Endothelial cell of umbilical vein (primary cell): ENCODE measurements around the gene TMEM213. TPM values are rescaled to one million over a fixed set of nuclear protein-coding genes. Genes with fewer than 3 reads are reported as not detected.

Source experiments
- BruUV-seq: library from RNA; stranded (reverse); fragments of 400-500 nt; replicated peaks from 2 replicates; lab custom pipeline; 2021; lab: Mats Ljungman, UMichigan
- CTCF ChIA-PET: fragments of 300-600, 350-600 bp; sonication (Branson Sonifier 250); formaldehyde crosslinking; loops from one replicate; lab custom pipeline; 2021; ENCODE audit warnings: antibody characterized with exemption, inconsistent platforms; lab: Charles Lee
- POLR2A ChIA-PET: fragments of 300-600, 350-600 bp; sonication (Branson Sonifier 250); formaldehyde crosslinking; loops from one replicate; lab custom pipeline; 2021; ENCODE audit warnings: antibody characterized with exemption, inconsistent platforms; lab: Charles Lee
- DNase-seq: peaks from one replicate; pipeline ENCODE4 v3.0.0-alpha.2; 2011; ENCODE audit warnings: low read depth, low spot score
- FAIRE-seq: peaks from 2 replicates; lab custom pipeline; 2011; peaks lifted over from hg19 to GRCh38; lab: Jason Lieb, UNC
- H2AFZ ChIP-seq: 2 replicates; pipeline ENCODE4 v1.6.0; 2012; ENCODE audit warnings: low read depth, low read length, control low read depth, inconsistent platforms
- H3K27ac ChIP-seq: 2 replicates; pipeline ENCODE4 v1.5.1; 2011; ENCODE audit warnings: low read depth, mild to moderate bottlenecking, control low read depth, low read length, moderate library complexity; ENCODE audit not compliant: insufficient read depth
- H3K27me3 ChIP-seq, 2 experiments: 2 replicates each; pipeline versions ENCODE4 v1.6.0 to v1.6.1; 2011; ENCODE audit warnings: low read length in 2 of 2, mixed read lengths in 1 of 2; ENCODE audit not compliant: control insufficient read depth in 2 of 2, insufficient read depth in 2 of 2
- H3K36me3 ChIP-seq, 2 experiments: 2 replicates in 1 of 2; 3 replicates in 1 of 2; pipeline ENCODE4 v1.5.1; 2011; ENCODE audit warnings: low read length in 2 of 2, mild to moderate bottlenecking in 1 of 2, moderate library complexity in 1 of 2; ENCODE audit not compliant: control insufficient read depth in 2 of 2, insufficient read depth in 2 of 2; ENCODE audit errors: extremely low read depth in 1 of 2
- H3K4me1 ChIP-seq: 3 replicates; pipeline ENCODE4 v1.5.1; 2011; ENCODE audit warnings: mild to moderate bottlenecking, low read length; ENCODE audit not compliant: control insufficient read depth, insufficient read depth; ENCODE audit errors: extremely low read depth
- H3K4me2 ChIP-seq: 2 replicates; pipeline ENCODE4 v1.6.1; 2011; ENCODE audit warnings: low read length, control low read depth, mixed read lengths; ENCODE audit not compliant: insufficient read depth
- H3K4me3 ChIP-seq, 3 experiments: fragments of 200-600 bp in 1 of 3; sonication (generic), shearing (Covaris generic) in 1 of 3; replicated peaks in 1 of 3; 2 replicates each; pipeline ENCODE4 v1.5.1; 2011 to 2016; ENCODE audit warnings: control low read depth in 3 of 3, low read length in 3 of 3, mild to moderate bottlenecking in 2 of 3, inconsistent platforms in 1 of 3, low read depth in 1 of 3, moderate library complexity in 1 of 3; ENCODE audit not compliant: insufficient read depth in 1 of 3
- H3K79me2 ChIP-seq: 2 replicates; pipeline ENCODE4 v1.6.0; 2012; ENCODE audit warnings: low read length, inconsistent platforms; ENCODE audit not compliant: control insufficient read depth, insufficient read depth
- H3K9ac ChIP-seq: replicated peaks from 2 replicates; pipeline ENCODE3; 2011; ENCODE audit warnings: low read length, control low read depth; ENCODE audit not compliant: insufficient read depth; ENCODE audit errors: extremely low read depth
- H3K9me1 ChIP-seq: replicated peaks from 3 replicates; pipeline ENCODE4 v1.6.0; 2011; ENCODE audit warnings: mild to moderate bottlenecking, low read length; ENCODE audit not compliant: control insufficient read depth, insufficient read depth; ENCODE audit errors: extremely low read depth
- H3K9me3 ChIP-seq: replicated peaks from 2 replicates; pipeline ENCODE4 v1.5.1; 2012; ENCODE audit warnings: low read length, inconsistent platforms; ENCODE audit not compliant: control insufficient read depth, insufficient read depth
- H4K20me1 ChIP-seq: replicated peaks from 2 replicates; pipeline ENCODE3; 2011; ENCODE audit warnings: mild to moderate bottlenecking, low read length; ENCODE audit not compliant: control insufficient read depth, insufficient read depth; ENCODE audit errors: extremely low read depth
- CTCF ChIP-seq, 2 donors: IDR thresholded peaks; 1 replicate in 1 of 2; 2 replicates in 1 of 2; pipeline ENCODE4 v1.5.1; 2011; ENCODE audit warnings: low read length in 2 of 2, mild to moderate bottlenecking in 2 of 2, moderate library complexity in 2 of 2, control low read depth in 1 of 2, inconsistent platforms in 1 of 2, low read depth in 1 of 2; ENCODE audit not compliant: insufficient read depth in 1 of 2; ENCODE audit errors: extremely low read depth in 1 of 2
- EZH2 ChIP-seq: IDR thresholded peaks from 2 replicates; pipeline ENCODE4 v1.6.1; 2012; ENCODE audit warnings: borderline replicate concordance, low read depth, mild to moderate bottlenecking, moderate library complexity, low read length, inconsistent platforms; ENCODE audit not compliant: severe bottlenecking
- FOS ChIP-seq: IDR thresholded peaks from 2 replicates; pipeline ENCODE4 v1.6.1; 2011; ENCODE audit warnings: mild to moderate bottlenecking, low read length, moderate library complexity, borderline replicate concordance; ENCODE audit not compliant: insufficient read depth
- GATA2 ChIP-seq: IDR thresholded peaks from 2 replicates; pipeline ENCODE4 v1.7.0; 2011; ENCODE audit warnings: low read depth, mild to moderate bottlenecking, moderate library complexity, mixed read lengths, low read length; ENCODE audit not compliant: insufficient read length, insufficient read depth
- JUN ChIP-seq: IDR thresholded peaks from 2 replicates; pipeline ENCODE4 v1.6.1; 2011; ENCODE audit warnings: borderline replicate concordance, low read depth; ENCODE audit not compliant: insufficient read length, insufficient read depth
- MAX ChIP-seq: IDR thresholded peaks from 2 replicates; pipeline ENCODE4 v1.6.1; 2011; ENCODE audit not compliant: insufficient read depth, insufficient read length
- MYC ChIP-seq: IDR thresholded peaks from one replicate; pipeline ENCODE4 v1.6.1; 2011; ENCODE audit warnings: mild to moderate bottlenecking, low read depth, low read length
- POLR2A ChIP-seq: IDR thresholded peaks from 2 replicates; pipeline ENCODE4 v1.6.1; 2012; ENCODE audit warnings: low read depth, mild to moderate bottlenecking, control low read depth, low read length
- POLR2AphosphoS5 ChIP-seq: IDR thresholded peaks from 2 replicates; pipeline ENCODE4 v1.6.1; 2012; ENCODE audit warnings: low read depth, mild to moderate bottlenecking, control low read depth, low read length, moderate library complexity; ENCODE audit not compliant: insufficient read depth
- dilution Hi-C: fragments of 300-500 bp; cut with MboI; formaldehyde crosslinking; loops from one replicate; pipeline ENCODE4 v1.15.0; 2019; ENCODE audit warnings: low sequenced_read_pairs; ENCODE audit not compliant: extremely low pct_ligation_motif_present
- intact Hi-C: fragments of 100-400 bp; cut with micrococcal nuclease; formaldehyde crosslinking; loops from one replicate; pipeline ENCODE4 v1.10.0; 2022
- polyA plus RNA-seq, 4 experiments: library from polyadenylated mRNA; depleted of rRNA in 3 of 4; stranded (reverse) in 3 of 4; unstranded in 1 of 4; fragments of >200 nt; gene quantifications; 2 replicates each; pipeline versions ENCODE4 v1.2.1 to v1.2.3, GENCODE V29; 2011 to 2012; ENCODE audit warnings: missing spikeins in 1 of 4
- total RNA-seq: library from RNA; stranded (reverse); gene quantifications from 2 replicates; pipeline ENCODE4 v1.2.3, GENCODE V29; 2021

The TMEM213 gene
- total and polyA plus RNA-seq, 2 donors (not counting 3 experiments of a cell fraction or from before 2014, with no cell fraction given), result not detected

GRCh38 chr7:138798836-138799235, 1.0 kb downstream of the TMEM213 start:
- TF ChIP-seq POLR2A (no peak), FOS (no peak), JUN (no peak), CTCF (IDR thresholded peaks at IDR 0.05; ENCODE audit: extremely low read depth in 1 of 2, insufficient read depth in 1 of 2, low read depth in 1 of 2, low read length in 2 of 2) (no peak), POLR2AphosphoS5 (no peak)
- H3K27me3 ChIP-seq, result no peaks in the 10 kb centered on the region
- DNase-seq (no peak), FAIRE-seq (no peak)
- H3K4me2 ChIP-seq, result no peak overlapping the region
- no peak overlapping the region for H3K9ac ChIP-seq
- no peaks in the 10 kb centered on the region for H4K20me1 ChIP-seq
- no peaks in the 10 kb centered on the region for H3K36me3 ChIP-seq
- intact Hi-C loops (no loop called here), dilution Hi-C loops (no loop called here)
- CTCF ChIA-PET, result no interaction called here
- BruUV-seq, result no TSS peak
- H3K9me1 ChIP-seq, result no peaks in the 10 kb centered on the region
- no peaks in the 10 kb centered on the region for H3K4me1 ChIP-seq
- H3K79me2 ChIP-seq, result no peaks in the 10 kb centered on the region
- POLR2A ChIA-PET, result no interaction called here
- H2AFZ ChIP-seq, result no peak overlapping the region
- H3K4me3 ChIP-seq, result no peak overlapping the region
- no peak overlapping the region for H3K27ac ChIP-seq
- H3K9me3 ChIP-seq, result no peaks in the 10 kb centered on the region

- dilution Hi-C loops, result no loop called here
- no TSS peak for BruUV-seq
- POLR2A ChIA-PET, result no interaction called here
These were observed 1.7 kb downstream of the TMEM213 start for GRCh38 chr7:138799336-138800000.

More at GRCh38 chr7:138799336-138800000, 1.7 kb downstream of the TMEM213 start:
- Histone ChIP-seq H3K9me1 (no peaks in the 10 kb centered on the region), H4K20me1 (no peaks in the 10 kb centered on the region), H3K79me2 (no peaks in the 10 kb centered on the region), H3K4me3 (no peak overlapping the region), H3K4me1 (no peaks in the 10 kb centered on the region), H2AFZ (no peak overlapping the region), H3K27ac (no peak overlapping the region), H3K9me3 (no peaks in the 10 kb centered on the region), H3K9ac (no peak overlapping the region), H3K36me3 (no peaks in the 10 kb centered on the region), H3K27me3 (no peaks in the 10 kb centered on the region), H3K4me2 (no peak overlapping the region)
- DNase-seq, result no peak
- TF ChIP-seq MAX, result no peak
- TF ChIP-seq EZH2, result no peak
- TF ChIP-seq MYC, result no peak
- no peak for TF ChIP-seq POLR2A
- TF ChIP-seq FOS, result no peak
- no peak for TF ChIP-seq JUN
- no peak for TF ChIP-seq CTCF (IDR thresholded peaks at IDR 0.05; ENCODE audit: extremely low read depth in 1 of 2, insufficient read depth in 1 of 2, low read depth in 1 of 2, low read length in 2 of 2)
- TF ChIP-seq POLR2AphosphoS5, result no peak
- no peak for TF ChIP-seq GATA2
- intact Hi-C loops, result no loop called here
- FAIRE-seq, result no peak
- CTCF ChIA-PET, result no interaction called here
